ENCODE data around the gene RECQL. TPM values are rescaled to one million over a fixed set of nuclear protein-coding genes. Genes with fewer than 3 reads are reported as not detected.

Gene RECQL
- total RNA-seq, 2 experiments from 2014 or later, result 11.1 to 16.0 TPM

DNA sequence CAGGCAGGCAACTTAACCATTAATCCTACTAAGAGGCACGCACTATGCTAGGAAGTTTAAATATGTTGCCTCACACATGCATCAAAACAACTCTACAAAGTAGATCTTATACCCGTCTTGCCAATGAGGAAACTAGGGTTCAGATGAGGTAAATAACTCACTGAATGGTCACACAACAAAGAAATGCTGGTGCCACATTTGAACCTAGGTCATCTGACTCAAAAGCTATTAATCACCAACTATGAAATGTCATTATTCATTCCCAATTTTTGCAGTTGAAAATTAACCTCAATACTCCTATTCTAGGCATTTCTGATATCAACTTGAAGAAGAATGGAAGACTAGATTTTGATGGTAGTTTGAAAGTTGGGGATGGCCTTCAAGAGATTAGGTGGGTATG, 66.7 kb downstream of the RECQL start:
- Histone ChIP-seq H3K4me3 (ENCODE audit: low read length) (no peak overlapping the region), H3K27ac (ENCODE audit: low read depth in 1 of 2, low read length in 2 of 2) (no peak overlapping the region), H3K36me3 (ENCODE audit: insufficient read depth, low read length) (no peaks in the 10 kb centered on the region), H3K27me3 (ENCODE audit: control insufficient read depth in 1 of 2, insufficient read depth in 2 of 2, low read length in 2 of 2) (no peaks in the 10 kb centered on the region), H3K4me1 (ENCODE audit: insufficient read depth, low read length) (peaks cover 7% of the 10 kb centered on the region), H3K9me3 (ENCODE audit: control insufficient read depth in 1 of 2, insufficient read depth in 1 of 2, low read length in 2 of 2) (no peaks in the 10 kb centered on the region)
- TF ChIP-seq, protein P1, sequence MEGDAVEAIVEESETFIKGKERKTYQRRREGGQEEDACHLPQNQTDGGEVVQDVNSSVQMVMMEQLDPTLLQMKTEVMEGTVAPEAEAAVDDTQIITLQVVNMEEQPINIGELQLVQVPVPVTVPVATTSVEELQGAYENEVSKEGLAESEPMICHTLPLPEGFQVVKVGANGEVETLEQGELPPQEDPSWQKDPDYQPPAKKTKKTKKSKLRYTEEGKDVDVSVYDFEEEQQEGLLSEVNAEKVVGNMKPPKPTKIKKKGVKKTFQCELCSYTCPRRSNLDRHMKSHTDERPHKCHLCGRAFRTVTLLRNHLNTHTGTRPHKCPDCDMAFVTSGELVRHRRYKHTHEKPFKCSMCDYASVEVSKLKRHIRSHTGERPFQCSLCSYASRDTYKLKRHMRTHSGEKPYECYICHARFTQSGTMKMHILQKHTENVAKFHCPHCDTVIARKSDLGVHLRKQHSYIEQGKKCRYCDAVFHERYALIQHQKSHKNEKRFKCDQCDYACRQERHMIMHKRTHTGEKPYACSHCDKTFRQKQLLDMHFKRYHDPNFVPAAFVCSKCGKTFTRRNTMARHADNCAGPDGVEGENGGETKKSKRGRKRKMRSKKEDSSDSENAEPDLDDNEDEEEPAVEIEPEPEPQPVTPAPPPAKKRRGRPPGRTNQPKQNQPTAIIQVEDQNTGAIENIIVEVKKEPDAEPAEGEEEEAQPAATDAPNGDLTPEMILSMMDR (IDR thresholded peaks at IDR 0.05), result no peak
- ATAC-seq (ENCODE audit: poor library complexity) (no peak), DNase-seq (no peak)
- no peaks in the 10 kb centered on the region for H3K9me3 Mint-ChIP-seq
- peaks cover 23% of the 10 kb centered on the region for H3K36me3 Mint-ChIP-seq (ENCODE audit: low read depth)
- POLR2A ChIA-PET, result no interaction called here
- no peak overlapping the region for H3K27ac Mint-ChIP-seq
- peaks cover 28% of the 10 kb centered on the region for H3K4me1 Mint-ChIP-seq (ENCODE audit: low read depth)
- H3K27me3 Mint-ChIP-seq, result no peaks in the 10 kb centered on the region
- H3K4me3 Mint-ChIP-seq, result no peak overlapping the region
- intact Hi-C loops (cut with DNase I, micrococcal nuclease), result loop anchor here in 1 of 2 experiments (5.0 to 10.0 kb wide), 3 partner anchors 137 to 2000 kb away; partner anchors contain the start of genes AEBP2 and CMAS
- CTCF ChIA-PET, result interaction anchor here (1.7 kb wide), 1 partner anchor 10 kb away, joined by 3 read pairs; no protein-coding TSS in a partner anchor

DNA sequence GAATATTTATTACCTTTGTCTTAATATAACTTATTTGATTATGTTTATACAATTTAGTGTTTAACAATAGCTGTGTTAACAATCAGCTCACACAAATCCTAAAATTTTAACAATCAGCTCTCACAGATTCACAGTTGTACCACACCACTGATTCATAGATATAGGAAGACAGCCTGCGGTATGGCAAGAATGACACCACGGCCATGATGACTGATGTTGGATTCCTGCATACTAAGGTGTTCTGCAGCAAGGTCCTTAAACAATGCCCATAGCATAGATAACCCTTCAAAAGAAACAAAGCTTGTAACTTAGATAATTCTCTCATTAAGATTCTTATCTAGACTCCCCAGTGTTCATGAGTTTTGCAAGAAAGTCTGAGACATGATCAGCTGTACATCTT, 67.9 kb downstream of the RECQL start:
- CTCF ChIA-PET, result no interaction called here

DNA sequence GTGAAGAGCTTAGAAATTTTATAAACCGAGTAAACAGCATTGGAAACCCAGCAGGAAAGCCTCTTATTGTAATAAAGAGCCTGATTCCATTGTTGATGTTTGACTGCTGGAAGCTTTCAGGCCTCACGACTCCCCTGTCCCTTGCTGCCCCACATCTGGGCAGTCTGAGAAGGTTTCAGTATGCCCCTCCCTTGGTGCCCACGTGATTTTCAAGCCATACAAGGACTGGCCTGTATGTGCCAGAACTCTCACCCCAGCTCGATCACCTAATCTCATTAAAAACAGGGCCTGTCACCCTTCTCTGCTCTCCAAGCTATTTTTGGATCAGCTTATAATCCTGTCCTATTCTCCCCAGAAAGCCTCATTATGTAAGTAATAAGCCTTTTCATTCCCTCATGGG, 71.4 kb downstream of the RECQL start:
- H3K9me3 Mint-ChIP-seq, result no peaks in the 10 kb centered on the region
- no peak overlapping the region for H3K4me3 ChIP-seq (ENCODE audit: low read length)
- no peak for ATAC-seq (ENCODE audit: poor library complexity)

More for the DNA sequence above, 67.9 kb downstream of the RECQL start:
- Mint-ChIP-seq H3K36me3 (ENCODE audit: low read depth) (peaks cover 11% of the 10 kb centered on the region), H3K4me1 (ENCODE audit: low read depth) (peaks cover 16% of the 10 kb centered on the region), H3K27ac (no peak overlapping the region), H3K27me3 (no peaks in the 10 kb centered on the region), H3K4me3 (no peak overlapping the region), H3K9me3 (no peaks in the 10 kb centered on the region)
- POLR2A ChIA-PET, result no interaction called here
- no peaks in the 10 kb centered on the region for H3K27me3 ChIP-seq (ENCODE audit: control insufficient read depth in 1 of 2, insufficient read depth in 2 of 2, low read length in 2 of 2)
- H3K36me3 ChIP-seq (ENCODE audit: insufficient read depth, low read length), result no peaks in the 10 kb centered on the region
- H3K4me3 ChIP-seq (ENCODE audit: low read length), result no peak overlapping the region
- DNase-seq, result no peak
- intact Hi-C loops (cut with DNase I, micrococcal nuclease), result loop anchor here in 1 of 2 experiments (5.0 to 10.0 kb wide), 2 partner anchors 136 to 1999 kb away; partner anchors contain the start of gene AEBP2
- no peak overlapping the region for H3K27ac ChIP-seq (ENCODE audit: low read depth in 1 of 2, low read length in 2 of 2)
- TF ChIP-seq, protein P1 (IDR thresholded peaks at IDR 0.05), result no peak
- ATAC-seq (ENCODE audit: poor library complexity), result no peak
- H3K4me1 ChIP-seq (ENCODE audit: insufficient read depth, low read length), result peaks cover 2% of the 10 kb centered on the region
- H3K9me3 ChIP-seq (ENCODE audit: control insufficient read depth in 1 of 2, insufficient read depth in 1 of 2, low read length in 2 of 2), result no peaks in the 10 kb centered on the region

More for the DNA sequence above, 71.4 kb downstream of the RECQL start:
- H3K4me3 Mint-ChIP-seq, result no peak overlapping the region
- no peaks in the 10 kb centered on the region for H3K4me1 Mint-ChIP-seq (ENCODE audit: low read depth)
- DNase-seq, result no peak
- CTCF ChIA-PET, result no interaction called here
- Histone ChIP-seq H3K36me3 (ENCODE audit: insufficient read depth, low read length) (no peaks in the 10 kb centered on the region), H3K27ac (ENCODE audit: low read depth in 1 of 2, low read length in 2 of 2) (no peak overlapping the region), H3K4me1 (ENCODE audit: insufficient read depth, low read length) (no peaks in the 10 kb centered on the region), H3K9me3 (ENCODE audit: control insufficient read depth in 1 of 2, insufficient read depth in 1 of 2, low read length in 2 of 2) (no peaks in the 10 kb centered on the region), H3K27me3 (ENCODE audit: control insufficient read depth in 1 of 2, insufficient read depth in 2 of 2, low read length in 2 of 2) (no peaks in the 10 kb centered on the region)
- intact Hi-C loops (cut with DNase I, micrococcal nuclease), result loop anchor here in 1 of 2 experiments (5.0 to 10.0 kb wide), 2 partner anchors 133 to 1995 kb away; partner anchors contain the start of gene AEBP2
- POLR2A ChIA-PET, result no interaction called here
- peaks cover 5% of the 10 kb centered on the region for H3K27me3 Mint-ChIP-seq
- H3K27ac Mint-ChIP-seq, result no peak overlapping the region
- TF ChIP-seq, protein P1 (IDR thresholded peaks at IDR 0.05), result no peak
- no peaks in the 10 kb centered on the region for H3K36me3 Mint-ChIP-seq (ENCODE audit: low read depth)

Measured in CD4-positive, alpha-beta T cell (primary cell).